Stimulated activated naive B cell treated with anti-CD40 and anti-IgM and Interleukin-4, amounts not matched to agents 10 μg/mL and 1 μg/mL and 100 μg/mL, for 72 hours (primary cell): Measurements from ENCODE around the gene AKAP13.

Source experiments
- ATAC-seq, 2 donors: fragments of 150-1000 bp; cut with Tn5 transposase; replicated peaks; 2 replicates each; pipeline ENCODE4 v1.10.0; 2021; ENCODE audit warnings: moderate library complexity in 1 of 2
- DNase-seq: peaks from one replicate; pipeline ENCODE4 v3.0.0; 2021
- H3K27ac Mint-ChIP-seq: one replicate; pipeline ENCODE4 v1.8.0; 2022; ENCODE audit warnings: mild to moderate bottlenecking, mixed read lengths
- H3K27me3 Mint-ChIP-seq, 2 donors: one replicate each; pipeline ENCODE4 v1.8.0; 2022; ENCODE audit warnings: mixed read lengths in 2 of 2
- H3K36me3 Mint-ChIP-seq, 2 donors: one replicate each; pipeline ENCODE4 v1.8.0; 2022; ENCODE audit warnings: mixed read lengths in 2 of 2, mild to moderate bottlenecking in 1 of 2
- H3K4me1 Mint-ChIP-seq, 2 donors: one replicate each; pipeline ENCODE4 v1.8.0; 2022; ENCODE audit warnings: mixed read lengths in 2 of 2, mild to moderate bottlenecking in 1 of 2
- H3K4me3 Mint-ChIP-seq, 2 donors: one replicate each; pipeline ENCODE4 v1.8.0; 2022; ENCODE audit warnings: mild to moderate bottlenecking in 2 of 2, mixed read lengths in 2 of 2, moderate library complexity in 1 of 2
- H3K9me3 Mint-ChIP-seq, 2 donors: one replicate each; pipeline ENCODE4 v1.8.0; 2022; ENCODE audit warnings: mixed read lengths in 2 of 2, mild to moderate bottlenecking in 1 of 2

The AKAP13 gene

DNA sequence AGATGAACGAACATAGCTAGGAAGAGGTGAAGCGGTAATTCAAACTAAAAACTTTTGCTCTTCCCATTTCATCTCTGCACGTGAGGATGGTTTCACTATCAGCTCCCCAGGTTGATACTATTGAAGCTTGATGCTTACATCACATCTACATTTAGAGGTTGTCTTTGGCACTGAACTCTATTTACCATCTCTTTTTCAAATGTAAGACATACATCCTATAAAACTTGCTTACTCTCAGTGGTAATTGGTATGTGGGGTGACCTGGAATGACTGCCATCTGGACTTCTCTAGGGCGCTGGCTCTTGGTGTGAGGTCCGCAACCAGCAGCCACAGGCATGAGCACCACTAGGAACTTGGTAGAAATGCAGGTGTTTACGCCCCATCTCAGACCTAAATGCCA, 118.1 kb downstream of the AKAP13 start:
- no peak overlapping the region for H3K27ac Mint-ChIP-seq
- ATAC-seq: no peak
- DNase-seq: no peak
- peaks cover 9 to 12% of the 10 kb centered on the region in 2 donors for H3K36me3 Mint-ChIP-seq
- no peaks in the 10 kb centered on the region for H3K27me3 Mint-ChIP-seq
- H3K4me3 Mint-ChIP-seq: no peak overlapping the region
- no peaks in the 10 kb centered on the region for H3K9me3 Mint-ChIP-seq
- H3K4me1 Mint-ChIP-seq: peaks cover 50 to 85% of the 10 kb centered on the region in 2 donors

DNA sequence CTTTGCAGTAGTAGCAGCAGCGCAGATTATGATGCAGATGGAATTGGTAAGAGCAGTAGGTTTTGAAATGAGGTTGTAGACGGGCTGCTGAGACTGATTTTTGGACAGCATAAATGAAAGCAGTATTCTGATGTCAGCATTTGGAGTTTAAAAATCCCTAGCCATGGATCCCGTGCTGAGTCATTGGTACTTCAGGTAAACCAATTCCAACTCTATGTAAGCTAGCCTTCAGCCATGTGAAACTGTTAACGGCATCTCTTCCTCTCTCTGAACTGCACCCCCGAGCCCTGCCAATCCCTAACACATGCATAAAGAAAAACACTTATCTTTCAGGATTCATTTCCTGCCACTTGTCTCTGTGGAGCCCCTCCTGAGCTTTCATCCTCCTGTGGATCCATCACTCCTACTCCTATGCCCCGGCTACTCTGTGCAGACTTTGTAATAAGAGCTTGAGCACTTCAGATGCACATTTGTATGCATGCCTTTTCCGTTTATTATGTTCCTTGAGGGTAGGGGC, 119.0 kb downstream of the AKAP13 start:
- Mint-ChIP-seq H3K27me3 (no peaks in the 10 kb centered on the region), H3K36me3 (peaks cover 8 to 12% of the 10 kb centered on the region in 2 donors), H3K27ac (peak overlapping the region; percentile 88), H3K4me1 (peaks cover 51 to 85% of the 10 kb centered on the region in 2 donors), H3K9me3 (no peaks in the 10 kb centered on the region), H3K4me3 (peak overlapping the region in 1 of 2 donors; percentile 10)
- DNase-seq (no peak), ATAC-seq (peak in 1 of 2 donors; percentile 14)

DNA sequence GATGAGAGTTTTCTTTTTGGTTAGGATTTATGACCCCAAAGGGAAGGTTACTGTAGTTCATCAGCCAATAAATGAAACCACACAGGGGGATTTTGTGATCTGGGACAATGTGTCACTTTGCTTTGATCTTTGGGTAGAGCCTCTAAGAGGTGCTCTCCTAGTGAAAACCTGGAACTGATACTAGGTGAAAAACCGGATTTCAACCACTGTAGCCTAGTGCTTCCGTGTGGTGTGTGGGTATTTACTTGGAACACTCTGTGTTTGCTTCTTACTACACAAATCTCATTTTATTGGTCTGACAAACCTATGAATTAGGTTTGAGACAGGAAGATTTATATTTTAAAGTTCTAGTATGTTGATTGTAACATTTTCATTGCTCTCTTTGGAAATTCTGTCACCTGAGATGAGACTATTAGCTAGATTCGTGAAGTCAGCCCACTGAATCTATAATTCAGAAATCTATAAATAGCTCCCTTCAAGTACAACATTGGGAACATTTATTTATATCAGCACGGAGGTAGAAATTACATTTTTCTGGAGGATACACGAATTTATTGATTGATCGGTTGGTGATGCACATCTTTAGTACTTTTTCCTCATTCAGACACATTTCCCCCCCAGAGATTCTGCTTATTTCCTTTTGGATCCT, 119.8 kb downstream of the AKAP13 start:
- Mint-ChIP-seq H3K9me3 (no peaks in the 10 kb centered on the region), H3K36me3 (peaks cover 6 to 12% of the 10 kb centered on the region in 2 donors), H3K27me3 (no peaks in the 10 kb centered on the region), H3K4me3 (peak overlapping the region in 1 of 2 donors; percentile 28), H3K27ac (peak overlapping the region; percentile 88), H3K4me1 (peaks cover 53 to 84% of the 10 kb centered on the region in 2 donors)
- ATAC-seq (peak; percentile 96 to 98), DNase-seq (peak; percentile 18)

DNA sequence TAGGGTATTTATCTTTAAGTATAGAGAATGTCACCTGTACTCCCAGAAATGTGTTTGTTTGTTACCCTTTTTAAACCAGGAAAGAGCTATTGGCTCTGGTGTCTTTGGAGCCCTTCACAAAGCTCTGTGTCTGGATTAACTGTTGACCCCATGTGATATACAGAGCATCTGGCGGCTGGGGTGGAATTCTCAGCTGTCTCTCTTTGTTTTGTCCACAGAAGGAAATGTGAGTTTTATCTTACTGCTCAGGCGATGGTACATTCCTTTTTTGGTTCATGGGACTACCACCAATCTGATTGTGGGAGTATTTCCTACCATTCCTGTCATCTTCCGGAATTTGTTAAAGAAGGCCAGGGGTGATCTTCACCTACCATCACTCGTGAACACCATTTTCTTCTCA, 120.3 kb downstream of the AKAP13 start:
- DNase-seq: no peak
- Mint-ChIP-seq H3K36me3 (peaks cover 6 to 12% of the 10 kb centered on the region in 2 donors), H3K27ac (peak overlapping the region; percentile 88)

DNA sequence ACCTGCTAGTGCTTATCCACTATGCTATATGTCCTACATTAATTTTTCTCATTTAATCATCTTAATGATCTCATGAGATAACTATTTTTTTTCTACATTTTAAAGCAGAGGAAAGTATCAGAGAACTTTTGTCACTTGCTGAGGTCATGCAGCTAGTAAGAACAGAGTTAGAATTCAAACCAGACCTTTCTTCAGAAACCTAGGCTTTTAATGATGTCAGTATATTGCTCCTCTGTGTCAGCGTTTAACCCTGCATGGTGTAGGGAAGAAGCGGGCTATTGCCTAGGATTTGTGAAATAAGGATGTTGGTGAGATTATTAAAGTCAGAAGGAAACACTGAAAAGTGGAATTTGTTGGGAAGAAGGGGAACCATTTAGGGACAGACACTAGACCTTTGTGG, 121.2 kb downstream of the AKAP13 start:
- H3K4me1 Mint-ChIP-seq: peaks cover 49 to 79% of the 10 kb centered on the region in 2 donors
- ATAC-seq: no peak

More for the DNA sequence above, 120.3 kb downstream of the AKAP13 start:
- H3K4me3 Mint-ChIP-seq: no peak overlapping the region
- H3K9me3 Mint-ChIP-seq: no peaks in the 10 kb centered on the region
- no peak for ATAC-seq
- no peaks in the 10 kb centered on the region for H3K27me3 Mint-ChIP-seq
- peaks cover 54 to 85% of the 10 kb centered on the region in 2 donors for H3K4me1 Mint-ChIP-seq

DNA sequence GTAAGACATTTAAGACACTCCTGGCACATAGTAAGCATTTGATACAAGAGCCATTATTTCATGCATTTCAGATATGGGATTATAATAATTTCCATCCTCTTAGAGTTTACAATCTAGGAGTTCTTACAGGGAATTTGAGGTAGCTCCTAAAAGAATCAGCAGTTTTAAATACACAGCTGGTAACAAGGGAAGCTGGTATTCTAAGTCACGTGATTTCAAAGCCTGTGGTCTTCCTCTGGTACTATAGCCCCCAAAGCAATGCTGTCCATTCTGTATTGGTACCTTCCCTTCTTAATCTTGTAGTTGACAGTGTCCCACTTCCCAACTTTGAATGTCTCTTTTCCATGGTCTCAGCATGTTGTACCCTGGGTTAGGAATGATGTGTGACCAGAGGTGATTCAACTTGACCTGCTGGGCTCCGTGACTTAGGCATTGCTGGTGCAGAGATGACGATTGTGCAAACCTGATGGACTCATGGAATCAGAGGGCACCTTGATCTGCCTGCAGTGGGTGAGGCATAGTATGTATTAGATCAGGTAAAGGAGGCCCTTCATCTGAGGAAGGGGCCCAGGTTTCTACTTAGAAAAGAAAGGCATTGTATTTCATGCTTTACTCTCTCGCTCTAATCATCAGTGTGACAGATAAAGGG, 122.9 kb downstream of the AKAP13 start:
- no peak for ATAC-seq
- no peaks in the 10 kb centered on the region for H3K9me3 Mint-ChIP-seq
- H3K36me3 Mint-ChIP-seq: peaks cover 2 to 7% of the 10 kb centered on the region in 2 donors
- H3K27me3 Mint-ChIP-seq: no peaks in the 10 kb centered on the region
- peaks cover 43 to 70% of the 10 kb centered on the region in 2 donors for H3K4me1 Mint-ChIP-seq
- H3K4me3 Mint-ChIP-seq: no peak overlapping the region
- peak overlapping the region; percentile 25 for H3K27ac Mint-ChIP-seq
- DNase-seq: no peak

More for the DNA sequence above, 121.2 kb downstream of the AKAP13 start:
- Mint-ChIP-seq H3K36me3 (peaks cover 6 to 12% of the 10 kb centered on the region in 2 donors), H3K27me3 (no peaks in the 10 kb centered on the region), H3K27ac (peak overlapping the region; percentile 33), H3K4me3 (no peak overlapping the region), H3K9me3 (no peaks in the 10 kb centered on the region)
- no peak for DNase-seq

DNA sequence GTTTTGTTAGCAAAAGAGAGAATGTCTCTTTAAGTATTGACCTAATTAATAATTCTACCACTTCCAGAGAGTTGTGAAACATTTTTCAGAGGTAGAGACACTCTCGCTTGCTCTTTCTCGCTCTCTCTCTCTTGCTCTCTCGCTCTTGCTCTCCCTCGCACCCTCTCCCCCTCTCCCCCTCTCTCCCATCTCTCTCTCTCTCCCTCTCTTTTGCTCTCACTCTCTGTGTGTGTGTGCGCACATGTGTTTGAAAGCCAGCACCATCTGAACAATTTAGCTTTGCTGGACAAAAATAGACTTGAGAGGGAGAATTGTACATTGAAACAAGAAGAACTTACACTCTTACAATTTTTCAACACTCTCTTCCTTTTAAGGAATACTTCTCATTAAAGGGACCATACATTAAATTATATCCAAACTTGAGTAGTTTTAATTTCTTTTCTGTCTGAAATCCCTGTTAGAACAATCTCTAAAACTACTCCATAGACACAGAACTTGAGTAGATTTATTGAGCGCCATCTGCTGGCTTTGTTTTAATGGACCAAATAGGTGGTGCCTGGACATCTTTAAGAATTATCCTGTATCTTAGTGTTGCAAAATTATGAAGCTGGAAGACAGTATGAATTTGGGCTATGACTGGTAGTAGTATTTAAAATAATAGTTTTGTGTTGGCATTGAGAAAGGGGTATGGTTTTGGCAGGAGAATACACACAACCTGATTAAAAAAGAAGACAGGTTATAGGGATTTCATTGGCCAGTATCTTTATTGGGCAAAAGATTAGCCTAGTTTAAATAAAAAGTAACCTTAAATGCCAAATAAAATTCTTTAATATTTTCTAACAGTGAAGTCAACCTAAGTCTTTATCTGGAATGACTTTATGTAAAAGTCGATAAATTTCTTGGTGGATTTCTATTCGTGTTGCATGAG, 124.6 kb downstream of the AKAP13 start:
- H3K9me3 Mint-ChIP-seq: no peaks in the 10 kb centered on the region
- no peak overlapping the region for H3K4me3 Mint-ChIP-seq
- H3K27me3 Mint-ChIP-seq: no peaks in the 10 kb centered on the region
- peaks cover 35 to 60% of the 10 kb centered on the region in 2 donors for H3K4me1 Mint-ChIP-seq
- peak overlapping the region; percentile 10 for H3K27ac Mint-ChIP-seq
- ATAC-seq: peak in 1 of 2 donors; percentile 76
- H3K36me3 Mint-ChIP-seq: peaks cover 3 to 5% of the 10 kb centered on the region in 2 donors
- DNase-seq: peak; percentile 21

DNA sequence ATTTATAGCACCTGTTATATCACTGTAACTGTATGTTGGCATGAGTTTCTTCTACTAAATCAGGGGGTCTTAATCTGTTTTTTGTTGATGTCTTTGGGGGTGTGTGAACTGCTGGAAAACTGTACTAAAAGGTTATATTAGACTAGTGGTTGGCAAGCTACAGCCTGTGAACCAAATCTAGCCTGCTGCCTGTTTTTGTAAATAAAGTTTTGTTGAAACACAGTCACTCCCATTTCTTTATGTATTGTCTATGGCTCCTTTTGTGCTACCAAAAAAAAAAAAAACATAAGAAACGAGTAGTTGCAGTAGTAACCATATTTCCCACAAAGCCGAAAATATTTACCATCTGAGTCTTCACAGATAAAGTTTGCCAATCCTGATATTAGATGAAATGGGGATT, 126.7 kb downstream of the AKAP13 start:
- Mint-ChIP-seq H3K27me3 (no peaks in the 10 kb centered on the region), H3K36me3 (peaks cover 5 to 6% of the 10 kb centered on the region in 2 donors), H3K9me3 (no peaks in the 10 kb centered on the region), H3K4me1 (peaks cover 34 to 57% of the 10 kb centered on the region in 2 donors), H3K4me3 (no peak overlapping the region), H3K27ac (no peak overlapping the region)
- ATAC-seq (no peak), DNase-seq (no peak)

DNA sequence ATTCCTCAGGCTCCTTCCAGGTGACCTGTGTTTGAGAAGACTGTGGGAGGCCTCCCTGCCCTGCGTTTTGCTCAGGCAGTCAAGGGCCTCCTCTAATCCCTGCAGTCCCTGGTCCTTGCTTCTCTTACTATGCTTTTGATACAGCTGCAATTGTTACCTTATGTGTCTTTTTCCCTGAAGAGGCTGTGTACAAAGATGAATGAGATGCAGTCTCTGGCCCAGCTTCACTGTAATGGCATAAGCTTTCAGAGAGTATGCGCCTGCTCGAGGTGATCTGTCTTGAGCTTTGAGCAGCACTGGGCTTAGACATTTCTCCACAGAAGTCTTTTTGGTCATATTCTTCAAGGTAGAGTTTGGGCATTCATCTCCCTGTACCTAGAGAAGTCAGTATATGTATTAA, 129.6 kb downstream of the AKAP13 start:
- Mint-ChIP-seq H3K27me3 (no peaks in the 10 kb centered on the region), H3K36me3 (peaks cover 5 to 9% of the 10 kb centered on the region in 2 donors), H3K4me3 (no peak overlapping the region), H3K4me1 (peaks cover 34 to 59% of the 10 kb centered on the region in 2 donors), H3K27ac (no peak overlapping the region), H3K9me3 (no peaks in the 10 kb centered on the region)
- ATAC-seq: no peak
- no peak for DNase-seq

DNA sequence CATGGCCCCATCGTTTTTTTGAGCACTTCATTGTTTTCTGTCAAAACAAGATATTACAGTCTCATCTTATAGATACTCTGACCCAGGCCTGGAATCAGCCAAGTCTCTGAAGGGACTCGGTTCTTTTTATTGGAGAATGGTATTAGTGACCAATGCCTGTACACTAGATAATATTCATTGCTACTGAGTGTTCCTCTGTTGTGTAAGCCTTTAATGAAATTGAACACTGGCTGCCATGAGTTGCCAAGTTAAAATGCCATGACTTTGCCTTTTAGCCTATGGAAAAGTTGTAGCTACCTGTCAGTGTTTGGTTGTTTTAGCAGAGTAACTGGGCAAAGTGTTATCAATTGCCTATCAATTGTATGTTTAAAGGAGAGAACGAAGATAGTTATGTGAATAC, 134.0 kb downstream of the AKAP13 start:
- H3K4me3 Mint-ChIP-seq: no peak overlapping the region
- H3K36me3 Mint-ChIP-seq: peaks cover 9 to 19% of the 10 kb centered on the region in 2 donors
- no peak overlapping the region for H3K27ac Mint-ChIP-seq
- H3K9me3 Mint-ChIP-seq: no peaks in the 10 kb centered on the region
- ATAC-seq (no peak), DNase-seq (no peak)
- peaks cover 41 to 57% of the 10 kb centered on the region in 2 donors for H3K4me1 Mint-ChIP-seq
- H3K27me3 Mint-ChIP-seq: no peaks in the 10 kb centered on the region

DNA sequence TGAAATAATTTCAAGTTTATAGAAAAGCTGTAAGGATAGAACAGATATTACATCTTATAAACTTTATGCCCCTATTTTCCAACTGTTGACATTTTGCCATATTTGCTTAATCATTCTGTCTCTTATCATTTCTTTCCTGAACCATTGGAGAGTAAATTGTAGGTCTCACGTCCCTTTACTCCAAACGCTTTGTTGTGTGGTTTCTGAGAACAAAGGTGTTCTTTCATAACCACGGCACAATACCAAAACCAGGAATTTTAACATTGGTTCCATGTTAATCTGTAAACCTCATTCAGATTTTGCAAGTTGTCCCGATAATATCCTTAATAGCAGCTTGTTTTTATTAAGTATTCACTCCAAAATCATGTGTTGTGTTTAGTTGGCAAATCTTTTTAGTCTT, 134.8 kb downstream of the AKAP13 start:
- DNase-seq: no peak
- H3K4me1 Mint-ChIP-seq: peaks cover 37 to 57% of the 10 kb centered on the region in 2 donors

DNA sequence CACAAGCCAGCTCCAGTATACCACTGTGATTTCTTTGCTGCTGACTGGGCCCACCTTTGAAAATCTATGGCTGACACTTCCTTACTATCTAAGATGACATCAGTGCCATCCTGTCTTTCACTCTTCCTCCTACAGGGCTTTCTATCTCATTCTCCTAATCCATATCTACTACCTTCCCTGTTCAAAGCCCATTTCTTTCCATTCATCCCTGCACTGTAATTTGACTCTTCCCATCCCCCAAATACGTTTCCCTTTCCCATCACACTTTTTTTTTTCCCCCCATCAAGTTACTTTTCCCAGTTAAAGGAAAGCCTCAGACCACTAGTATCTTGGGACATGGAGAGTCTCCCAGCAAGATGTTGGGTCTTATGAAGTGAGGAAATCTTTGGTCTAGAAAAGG, 136.7 kb downstream of the AKAP13 start:
- Mint-ChIP-seq H3K36me3 (peaks cover 10 to 22% of the 10 kb centered on the region in 2 donors), H3K4me1 (peaks cover 34 to 48% of the 10 kb centered on the region in 2 donors), H3K9me3 (no peaks in the 10 kb centered on the region), H3K27ac (peak overlapping the region; percentile 15), H3K4me3 (no peak overlapping the region), H3K27me3 (no peaks in the 10 kb centered on the region)
- ATAC-seq: no peak
- DNase-seq: no peak

More for the DNA sequence above, 134.8 kb downstream of the AKAP13 start:
- Mint-ChIP-seq H3K27me3 (no peaks in the 10 kb centered on the region), H3K27ac (peak overlapping the region; percentile 72), H3K4me3 (no peak overlapping the region), H3K36me3 (peaks cover 9 to 19% of the 10 kb centered on the region in 2 donors), H3K9me3 (no peaks in the 10 kb centered on the region)
- ATAC-seq: no peak

DNA sequence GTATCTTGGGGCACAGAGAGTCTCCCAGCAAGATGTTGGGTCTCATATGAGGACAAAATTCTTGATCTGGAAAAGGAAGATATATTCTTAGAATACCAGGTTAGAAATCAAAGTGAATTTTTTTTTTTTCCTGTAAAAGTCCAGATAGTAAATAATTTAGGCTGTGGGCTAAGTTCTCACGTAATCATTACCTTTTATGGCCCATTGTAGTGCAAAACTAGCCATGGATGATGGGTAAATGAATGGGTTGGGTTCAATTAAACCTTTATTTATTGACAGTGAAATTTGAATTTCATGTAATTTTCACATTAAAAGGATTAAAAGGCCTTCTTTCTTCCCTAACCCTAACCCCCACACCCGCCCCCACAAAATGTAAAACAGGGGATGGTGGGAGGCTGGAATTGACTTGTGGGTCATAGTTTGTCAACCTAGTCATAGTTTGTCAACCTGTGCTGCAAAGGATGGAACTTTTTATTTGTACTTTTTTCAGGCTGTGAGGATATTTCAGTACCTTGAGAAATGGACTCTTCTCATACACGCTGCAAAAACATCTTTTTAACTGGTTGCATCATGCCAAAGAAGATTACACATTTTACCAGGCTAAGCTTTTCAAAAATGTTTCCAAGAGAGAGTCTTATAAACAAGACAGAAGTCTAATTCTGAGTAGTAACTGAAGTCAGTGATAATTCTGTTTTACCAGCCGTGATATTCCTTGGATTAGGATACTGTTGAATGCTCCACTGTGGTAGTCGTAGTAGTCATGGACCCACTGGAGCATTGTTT, 138.8 kb downstream of the AKAP13 start:
- Mint-ChIP-seq H3K4me1 (peaks cover 27 to 49% of the 10 kb centered on the region in 2 donors), H3K27ac (peak overlapping the region; percentile 5), H3K4me3 (no peak overlapping the region), H3K36me3 (peaks cover 15 to 28% of the 10 kb centered on the region in 2 donors), H3K27me3 (no peaks in the 10 kb centered on the region), H3K9me3 (no peaks in the 10 kb centered on the region)
- ATAC-seq: no peak
- DNase-seq: no peak
